HG02973 (cell line): ENCODE data around the gene PMEL.
"Not testable (repeated sequence)": the region's sequence is repeated elsewhere in the genome, so short reads cannot be mapped to it uniquely, and the experiment has no call there.

Experiments
- ATAC-seq: cut with Tn5 transposase; IDR thresholded peaks from one replicate; pipeline ENCODE4 v1.9.1; 2021; ENCODE audit warnings: moderate library complexity; ENCODE audit not compliant: unreplicated experiment

Gene PMEL

DNA sequence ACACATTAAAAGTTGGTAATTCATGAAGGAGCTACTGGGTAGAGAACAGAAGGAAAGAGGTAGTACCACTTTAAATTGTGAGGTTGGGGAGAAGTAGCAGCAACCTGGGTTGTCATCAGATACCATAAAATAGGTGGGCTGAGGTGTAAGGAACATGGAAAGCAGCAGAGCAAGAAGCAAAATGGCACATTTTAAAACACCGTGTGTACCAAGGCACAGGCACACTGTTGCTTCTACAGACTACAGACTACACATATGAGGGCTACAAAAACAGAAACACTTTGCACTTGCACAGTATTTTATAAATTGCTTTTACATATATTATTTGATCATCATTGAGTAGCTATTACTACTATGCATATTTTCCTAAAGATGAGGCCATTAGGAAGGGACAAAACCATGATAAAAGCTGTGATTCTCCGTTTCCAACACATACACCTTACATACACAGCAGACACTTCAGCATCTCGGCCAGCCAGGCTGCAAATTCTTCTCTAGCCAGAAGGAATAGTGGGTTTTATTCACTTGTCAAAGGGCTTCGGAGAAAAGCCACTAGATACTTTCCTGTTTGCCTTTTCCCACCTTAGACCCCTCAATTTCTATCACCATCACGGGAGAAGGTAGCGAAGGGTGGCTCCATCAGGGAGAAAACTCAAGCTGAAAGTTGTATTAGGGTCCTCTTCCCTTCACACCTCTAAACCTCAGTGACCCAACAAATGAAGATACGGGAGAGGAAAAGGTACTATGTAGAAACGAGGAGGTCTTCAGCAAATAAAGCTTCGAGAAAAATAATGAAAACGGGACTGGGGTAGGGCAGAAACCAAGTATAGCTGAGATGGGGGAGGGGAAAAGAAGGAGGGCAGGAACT lies 39.7 kb downstream of the PMEL start:
- ATAC-seq, result peak; percentile 3

DNA sequence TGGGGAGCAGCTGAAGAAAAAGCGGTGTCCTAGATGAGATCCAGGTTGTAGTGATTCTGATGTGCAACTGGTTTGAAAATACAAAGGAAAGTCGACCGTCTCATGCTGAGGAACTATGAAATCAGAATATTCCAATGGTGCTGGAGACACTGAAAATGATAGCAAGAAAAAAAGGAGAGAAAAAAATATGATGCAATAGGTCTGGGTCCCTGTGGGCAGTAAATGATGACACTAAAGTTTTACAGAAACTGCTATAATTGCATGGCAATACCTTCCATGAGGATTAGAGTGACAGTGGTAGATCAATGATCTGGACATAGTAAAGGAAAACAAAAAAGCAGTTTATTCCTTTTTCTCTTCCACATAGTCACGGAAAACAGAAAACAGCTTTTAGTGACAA lies 40.5 kb downstream of the PMEL start:
- no peak for ATAC-seq

DNA sequence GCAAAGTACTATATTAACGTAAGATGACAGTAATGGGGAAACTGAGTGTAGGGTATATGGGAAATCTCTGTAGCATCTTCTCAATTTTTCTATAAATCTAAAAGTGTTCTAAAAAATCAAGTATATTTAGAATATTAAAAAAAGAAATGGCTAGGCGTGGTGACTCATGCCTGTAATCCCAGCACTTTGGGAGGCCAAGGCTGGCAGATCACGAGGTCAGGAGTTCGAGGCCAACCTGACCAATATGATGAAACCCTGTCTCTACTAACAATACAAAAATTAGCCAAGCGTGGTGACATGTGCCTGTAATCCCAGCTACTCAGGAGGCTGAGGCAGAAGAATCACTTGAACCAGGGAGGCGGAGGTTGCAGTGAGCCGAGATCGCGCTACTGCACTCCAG lies 42.2 kb downstream of the PMEL start:
- not testable (repeated sequence) for ATAC-seq

DNA sequence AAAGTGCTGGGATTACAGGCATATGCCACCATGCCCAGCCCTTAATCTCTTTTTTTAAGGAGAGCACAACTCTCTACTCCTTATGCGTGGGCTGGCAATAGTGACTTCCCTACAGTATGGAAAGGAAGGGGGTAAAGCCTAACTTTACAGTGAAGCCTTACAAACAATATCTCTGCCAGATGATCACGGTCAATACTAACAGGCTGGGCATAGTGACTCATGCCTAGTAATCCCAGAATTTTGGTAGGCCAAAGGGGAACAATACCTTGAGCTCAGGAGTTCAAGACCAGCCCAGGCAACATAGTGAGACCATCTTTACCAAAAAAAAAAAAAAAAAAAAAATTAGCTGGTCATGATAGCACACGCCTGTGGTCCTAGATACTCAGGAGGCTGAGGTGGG lies 43.7 kb downstream of the PMEL start:
- ATAC-seq, result no peak

DNA sequence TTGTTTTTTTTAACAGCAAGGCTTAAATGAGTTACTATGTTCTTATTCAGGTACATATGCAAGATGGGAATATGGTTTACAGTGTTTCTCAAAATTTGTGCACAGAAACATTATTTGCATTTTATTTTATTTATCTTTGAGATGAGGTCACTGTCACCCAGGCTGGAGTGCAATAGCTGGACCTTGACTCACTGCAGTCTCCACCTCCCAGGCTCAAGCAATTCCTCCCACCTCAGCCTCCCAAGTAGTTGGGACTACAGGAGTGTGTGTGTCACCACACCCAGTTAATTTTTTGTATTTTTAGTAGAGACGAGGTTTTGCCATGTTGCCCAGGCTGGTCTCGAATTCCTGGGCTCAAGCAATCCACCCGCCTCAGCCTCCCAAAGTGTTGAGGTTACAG lies 46.8 kb downstream of the PMEL start:
- not testable (repeated sequence) for ATAC-seq

DNA sequence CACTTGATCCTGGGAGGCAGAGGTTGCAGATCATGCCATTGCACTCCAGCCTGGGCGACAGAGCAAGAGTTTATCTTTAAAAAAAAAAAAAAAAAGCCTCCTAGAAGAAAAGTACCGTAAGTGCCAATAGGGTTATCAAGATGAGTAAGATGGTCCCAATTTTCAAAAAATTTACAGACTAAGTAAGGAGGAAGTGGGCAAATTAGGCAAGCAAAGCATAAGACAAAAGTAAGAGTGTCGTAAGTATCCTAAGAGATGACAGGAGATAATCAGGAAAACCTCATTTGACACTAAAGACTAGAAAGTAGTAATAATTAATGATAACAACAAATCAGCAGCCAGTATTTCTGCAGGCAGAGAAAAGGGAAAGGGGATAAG lies 50.4 kb downstream of the PMEL start:
- no peak for ATAC-seq

DNA sequence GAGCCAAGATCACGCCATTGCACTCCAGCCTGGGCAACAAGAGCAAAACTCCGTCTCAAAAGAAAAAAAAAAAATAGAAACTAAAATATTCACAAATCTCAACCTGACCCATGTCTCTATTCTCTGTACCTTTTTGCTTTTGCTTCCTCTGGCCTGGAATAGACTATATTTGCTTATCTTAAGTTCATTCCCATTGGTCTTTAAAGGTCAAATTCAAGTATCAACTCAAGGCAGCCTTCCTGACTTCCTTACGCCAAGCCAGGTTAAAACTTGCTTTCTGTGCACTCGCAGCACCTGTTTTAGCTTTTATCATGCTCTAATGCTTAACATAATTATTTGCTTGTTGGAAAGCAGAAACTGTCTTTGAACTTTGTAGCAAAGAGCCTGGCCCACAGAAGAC lies 52.9 kb downstream of the PMEL start:
- no peak for ATAC-seq

DNA sequence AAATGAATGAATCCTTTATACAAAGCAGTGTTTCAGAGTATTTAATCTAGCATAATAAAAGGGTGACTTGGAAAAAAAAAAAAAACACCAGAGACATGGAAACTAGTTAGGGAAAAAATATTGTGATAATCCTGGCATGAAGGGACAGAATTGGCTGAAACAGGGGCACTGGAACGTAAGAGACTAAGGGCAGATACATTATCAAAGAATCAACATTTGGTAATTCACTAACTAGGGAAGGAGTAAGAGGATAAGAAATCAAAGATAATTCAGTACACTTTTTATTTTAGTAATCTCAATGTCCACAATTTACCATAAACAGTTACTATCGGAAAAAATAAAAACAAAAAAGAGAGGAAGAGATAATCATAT lies 56.3 kb downstream of the PMEL start:
- no peak for ATAC-seq

DNA sequence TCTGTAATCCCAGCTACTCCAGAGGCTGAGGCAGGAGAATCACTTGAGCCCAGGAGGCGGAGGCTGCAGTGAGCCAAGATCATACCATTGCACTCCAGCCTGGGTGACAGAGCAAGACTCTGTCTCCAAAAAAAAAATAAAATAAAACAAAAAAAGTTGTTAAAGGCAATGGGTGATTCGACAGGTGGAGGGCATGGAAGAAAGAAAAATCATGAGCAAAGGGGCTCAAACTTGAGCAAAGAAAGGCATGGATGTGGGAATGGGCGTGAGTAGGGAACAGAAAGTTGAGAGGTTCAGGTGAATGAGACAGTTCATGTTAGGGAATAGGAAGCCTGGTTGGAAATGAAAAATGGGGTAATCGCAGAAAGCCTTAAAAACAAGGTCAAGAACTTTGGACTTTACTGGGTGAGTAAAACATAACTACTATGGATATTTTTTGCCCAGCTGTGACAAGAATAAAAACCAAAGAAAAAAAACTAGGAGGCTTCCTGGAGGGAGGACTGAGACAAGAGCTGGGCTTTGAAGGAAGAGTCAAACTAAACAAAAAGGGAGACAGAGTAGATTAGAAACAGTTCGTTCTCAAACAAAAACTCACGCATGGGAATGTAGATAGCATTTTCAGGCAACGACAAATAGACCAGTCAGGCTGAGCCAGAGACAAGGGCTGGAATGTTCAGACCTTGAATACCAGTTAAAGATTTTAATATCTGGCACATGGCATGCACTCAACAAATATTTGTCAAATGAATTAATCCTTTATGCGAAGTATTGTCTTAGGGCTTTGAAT lies 56.9 kb downstream of the PMEL start:
- no peak for ATAC-seq

DNA sequence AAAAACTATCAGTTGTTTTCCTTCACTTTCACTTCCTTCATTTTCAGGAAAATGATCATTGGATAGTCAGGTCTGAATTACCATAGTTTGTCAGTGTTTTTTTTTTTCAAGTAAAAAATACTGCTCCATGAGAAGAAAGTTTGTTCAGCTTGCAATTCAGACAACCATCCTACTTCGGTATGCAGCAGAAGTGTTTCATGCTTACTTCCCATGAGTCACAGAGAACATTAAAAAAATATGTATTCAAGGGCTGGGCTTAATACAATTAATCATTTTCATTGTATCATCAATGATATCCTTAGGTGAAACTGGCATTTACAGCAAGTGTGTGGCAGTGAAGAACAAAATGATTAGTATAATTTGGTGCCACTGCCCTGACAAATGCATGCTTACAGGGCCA lies 59.8 kb downstream of the PMEL start:
- ATAC-seq, result no peak
